Measurements from ENCODE around the gene AIP.

AIP gene

DNA sequence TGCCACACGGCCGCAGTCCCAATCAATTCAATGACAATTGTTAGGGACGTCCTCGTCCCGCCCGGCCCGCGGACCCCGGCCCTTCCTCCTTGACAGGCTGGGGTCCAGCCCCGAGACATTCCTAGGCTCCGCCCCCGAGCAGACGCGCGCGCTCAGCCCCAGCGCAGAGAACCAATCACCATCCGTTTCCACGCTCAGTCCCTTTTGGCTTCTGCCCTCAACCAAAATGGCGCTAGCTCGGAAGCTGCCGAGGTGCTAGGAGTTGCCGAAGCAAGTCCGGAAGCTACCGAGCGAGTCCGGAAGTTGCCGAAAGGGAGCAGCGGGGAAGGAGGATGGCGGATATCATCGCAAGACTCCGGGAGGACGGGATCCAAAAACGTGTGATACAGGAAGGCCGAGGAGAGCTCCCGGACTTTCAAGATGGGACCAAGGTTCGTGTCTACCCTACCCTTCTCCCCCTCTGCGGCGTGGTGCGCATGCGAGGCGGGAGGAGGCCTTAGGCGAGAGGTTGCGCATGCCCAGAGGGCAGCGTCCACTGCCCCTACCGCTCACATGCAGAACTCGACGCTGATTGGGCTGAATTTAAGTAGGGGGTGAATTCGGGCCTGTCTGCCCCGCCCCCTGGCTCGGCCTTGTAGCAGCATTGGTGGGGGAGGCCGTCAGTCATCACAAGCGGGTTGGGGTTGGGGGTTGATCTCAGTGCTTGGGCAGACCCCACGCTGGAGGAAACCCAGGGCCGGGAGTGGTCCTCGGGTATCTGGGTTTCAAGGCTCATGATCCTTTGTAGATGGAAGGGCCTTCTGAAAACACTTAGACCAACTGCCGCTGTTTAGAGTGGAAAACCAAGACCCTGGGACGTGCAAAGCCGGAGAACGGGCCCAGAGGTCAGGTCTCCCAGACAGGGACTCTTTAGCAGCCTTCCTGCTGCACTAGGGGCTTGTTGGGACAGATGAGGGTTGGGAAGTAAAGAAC, at the start of gene AIP:
Gene AIP, plus strand, starts transcription at position 200 of the 972 bp plus-strand sequence. Its CDS starts 133 bp downstream, at position 333.
- peak; percentile 98 for DNase-seq

GRCh38 chr11:67433536-67434394, 49.1 kb upstream of the AIP start:
- DNase-seq: no peak

GRCh38 chr11:67434395-67434881, 48.4 kb upstream of the AIP start:
- no peak for DNase-seq

- no peak for DNase-seq
Observed at GRCh38 chr11:67435031-67435726, 47.6 kb upstream of the AIP start.

GRCh38 chr11:67435727-67436458, 46.9 kb upstream of the AIP start:
- DNase-seq: no peak

DNA sequence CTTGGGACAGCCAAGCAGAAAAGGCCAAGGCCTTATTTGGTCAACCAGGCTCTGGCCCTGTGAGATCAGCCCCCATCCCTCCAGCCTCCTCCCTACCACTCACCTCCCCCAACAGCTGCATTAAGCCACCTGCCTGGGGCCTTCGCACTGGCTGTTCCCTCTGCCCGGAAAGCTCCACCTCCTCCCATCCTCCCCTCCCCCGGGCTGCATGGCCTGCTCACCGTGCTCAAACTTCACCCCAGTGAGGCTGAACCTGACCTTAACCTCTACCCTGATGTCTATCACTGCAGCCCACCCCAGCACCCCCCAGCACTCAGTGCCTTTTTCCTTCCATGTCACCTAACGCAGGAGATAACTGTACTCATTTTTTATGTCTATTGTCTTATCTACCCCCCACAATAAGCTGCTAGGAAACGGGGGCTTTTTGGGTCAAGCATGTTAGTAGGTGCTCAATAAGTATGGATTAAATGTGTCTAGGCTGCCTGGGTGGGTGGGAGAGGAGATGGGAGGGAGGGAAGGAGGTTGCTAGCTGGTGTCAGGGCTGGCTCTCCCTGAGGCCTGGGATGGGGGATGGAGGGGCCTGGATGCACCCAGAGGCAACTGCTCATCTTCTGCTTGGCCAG, 46.3 kb upstream of the AIP start:
- DNase-seq: no peak

DNA sequence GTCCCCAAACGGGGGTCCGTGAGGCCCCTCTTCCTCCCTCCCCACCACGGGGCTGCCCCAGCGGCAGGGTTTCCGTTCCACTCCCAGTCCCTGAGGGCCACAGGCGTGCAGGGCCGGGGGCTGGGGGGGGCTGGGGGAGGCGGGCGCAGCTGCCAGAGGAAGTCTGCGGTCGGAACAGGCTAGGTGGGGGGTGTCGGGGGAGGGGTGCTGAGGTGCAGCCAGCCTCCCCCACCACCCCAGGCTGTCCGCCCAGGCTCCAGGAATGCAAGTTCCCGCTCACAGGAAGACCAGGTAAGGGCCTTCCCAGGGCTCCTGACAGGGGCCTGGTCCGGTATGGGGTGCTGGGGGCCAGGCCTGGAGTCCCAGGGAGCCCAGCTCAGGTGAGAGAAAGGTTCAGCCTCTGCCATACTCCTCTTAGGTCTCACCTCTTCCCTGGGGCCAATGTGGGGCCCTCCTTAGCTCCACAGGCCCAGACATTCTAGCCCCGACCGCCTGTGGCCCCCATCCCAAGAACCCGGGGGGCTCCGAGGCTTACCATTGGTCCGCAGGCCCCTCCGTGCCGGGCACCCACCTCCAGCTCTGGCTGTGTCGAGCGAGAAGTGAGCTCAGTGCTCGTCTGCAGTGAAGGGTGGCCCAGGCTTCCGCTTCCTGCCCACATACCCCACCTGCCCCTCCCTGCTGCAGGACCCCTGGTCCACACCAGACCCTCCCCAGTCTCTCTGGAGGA, 45.6 kb upstream of the AIP start, which contains the start of gene PTPRCAP:
Gene PTPRCAP, minus strand, starts transcription at position 601 of the 727 bp plus-strand sequence. Its CDS starts 63 bp downstream, at position 538.
- no peak for DNase-seq

DNA sequence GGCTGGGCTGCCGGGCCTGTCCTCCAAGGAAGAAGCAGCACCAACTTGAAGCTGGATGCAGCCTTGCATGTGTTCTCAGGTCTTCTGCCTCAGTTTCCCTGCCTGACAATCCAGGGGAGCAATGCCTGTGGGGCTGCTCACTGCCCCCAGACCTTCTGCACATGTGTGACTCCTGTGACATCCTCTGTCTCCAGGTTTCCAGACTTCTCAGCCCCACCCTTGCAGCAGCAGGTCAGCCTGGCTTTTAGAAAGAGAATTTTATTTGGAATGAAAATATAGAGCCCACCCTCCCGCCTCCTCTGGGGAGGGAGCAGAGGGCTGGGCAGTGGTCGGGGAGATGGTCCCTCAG, 45.0 kb upstream of the AIP start:
- DNase-seq: no peak

DNA sequence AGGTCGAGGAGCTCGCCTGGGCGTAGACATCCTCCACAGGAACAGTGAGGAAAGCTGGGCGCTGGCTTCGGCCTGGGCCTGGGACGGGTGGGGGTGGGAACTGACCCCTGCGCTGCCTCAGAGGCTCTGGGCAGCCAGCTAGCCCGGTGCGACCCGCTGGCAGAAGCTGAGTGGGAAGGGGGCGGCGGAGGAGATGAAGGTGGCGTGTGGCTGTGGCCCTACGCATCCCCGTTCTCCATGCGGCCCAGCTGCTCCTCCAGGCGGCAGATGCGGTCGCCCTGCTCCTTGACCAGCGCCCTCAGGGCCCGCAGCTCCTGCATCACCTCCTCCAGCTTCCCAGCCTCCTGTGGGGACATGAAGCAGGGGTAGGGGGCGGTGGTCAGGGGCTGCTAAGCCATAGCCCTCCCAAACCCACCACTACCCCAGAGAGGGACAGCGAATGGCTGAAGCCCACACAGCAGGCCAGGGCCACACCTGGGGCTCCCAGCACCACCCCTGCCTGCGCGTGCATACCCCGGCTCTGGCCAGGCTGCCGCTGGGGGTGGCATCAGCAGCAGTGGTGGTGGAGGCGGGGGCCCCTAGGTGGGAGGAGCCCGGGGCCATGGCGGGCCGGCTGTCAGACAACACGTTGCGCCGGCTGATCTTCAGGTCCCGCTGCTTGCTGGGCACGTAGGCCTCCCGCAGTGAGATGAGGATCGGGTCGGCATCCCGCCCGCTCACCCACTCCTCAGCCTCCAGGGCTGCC, 44.5 kb upstream of the AIP start:
- no peak for DNase-seq

GRCh38 chr11:67439321-67440228, 43.3 kb upstream of the AIP start:
- no peak for DNase-seq

GRCh38 chr11:67440229-67441097, 42.4 kb upstream of the AIP start:
- no peak for DNase-seq

DNA sequence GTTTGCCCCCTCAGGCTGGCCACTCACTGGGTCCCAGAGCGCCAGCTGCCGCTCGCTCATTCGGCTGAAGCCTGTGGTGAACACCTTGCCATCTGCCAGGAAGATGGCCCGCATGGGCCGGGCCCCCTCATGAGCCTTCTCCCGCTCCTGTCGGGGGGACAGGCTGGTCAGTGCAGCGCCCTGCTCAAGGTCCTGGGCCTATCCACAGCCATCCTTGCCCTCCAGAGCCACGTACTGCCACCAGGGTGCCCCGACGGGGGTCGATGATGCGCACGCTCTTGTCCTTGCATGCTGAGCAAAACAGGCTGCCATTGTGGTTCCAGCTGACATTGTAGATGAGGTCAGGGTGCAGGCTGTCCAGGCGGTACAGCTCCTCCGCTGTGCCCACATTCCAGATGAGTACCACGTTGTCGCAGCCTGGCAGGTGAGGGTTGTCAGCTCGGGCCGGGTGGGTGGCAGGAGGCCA, 41.7 kb upstream of the AIP start:
- no peak for DNase-seq

DNA sequence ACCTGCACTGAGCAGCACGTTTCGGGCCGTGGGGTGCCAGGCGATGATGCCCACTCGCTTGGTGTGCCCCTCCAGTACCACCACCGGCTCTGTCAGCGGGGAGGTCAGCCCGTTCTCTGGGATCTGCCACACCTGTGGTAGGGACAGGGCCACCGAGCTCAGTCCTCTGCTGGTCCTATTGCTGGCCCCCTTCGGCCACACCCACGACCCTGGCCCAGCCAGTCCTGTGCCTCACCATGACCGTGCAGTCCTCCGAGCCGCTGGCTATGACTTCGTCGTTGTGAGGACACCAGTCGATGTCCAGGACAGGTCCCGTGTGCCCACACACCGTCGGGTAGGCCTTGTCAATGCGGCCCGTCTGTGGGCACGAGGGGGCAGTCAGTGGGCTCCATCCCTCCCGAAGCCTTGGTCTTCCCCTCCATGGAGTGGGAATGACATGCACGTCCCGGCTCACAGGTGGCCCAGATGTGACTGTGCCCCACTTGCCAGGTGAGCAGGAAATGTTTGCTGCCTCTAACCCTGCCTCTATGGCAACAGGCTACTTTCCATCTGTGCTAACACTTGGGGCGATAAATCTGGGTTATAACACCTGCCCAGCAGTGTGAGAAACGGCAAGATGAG, 41.0 kb upstream of the AIP start:
- no peak for DNase-seq

GRCh38 chr11:67442504-67443404, 40.1 kb upstream of the AIP start:
- DNase-seq: no peak

DNA sequence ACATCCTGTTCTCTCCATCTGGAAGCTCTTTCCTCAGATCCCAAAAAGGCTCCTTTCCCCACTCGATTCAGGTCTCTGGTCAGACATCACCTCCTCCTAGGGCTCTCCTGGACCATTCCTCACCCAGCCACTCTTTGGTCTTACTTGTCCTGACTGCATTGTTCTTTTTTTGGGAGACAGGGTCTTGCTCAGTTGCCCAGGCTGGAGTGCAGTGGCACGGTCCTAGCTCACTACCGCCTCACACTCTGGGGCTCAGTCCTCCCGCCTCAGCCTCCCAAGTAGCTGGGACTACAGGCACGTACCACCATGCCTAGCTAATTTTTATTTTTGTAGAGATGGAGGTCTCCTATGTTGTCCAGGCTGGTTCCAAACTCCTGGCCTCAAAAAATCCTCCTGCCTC, 37.3 kb upstream of the AIP start:
- no peak for DNase-seq

DNA sequence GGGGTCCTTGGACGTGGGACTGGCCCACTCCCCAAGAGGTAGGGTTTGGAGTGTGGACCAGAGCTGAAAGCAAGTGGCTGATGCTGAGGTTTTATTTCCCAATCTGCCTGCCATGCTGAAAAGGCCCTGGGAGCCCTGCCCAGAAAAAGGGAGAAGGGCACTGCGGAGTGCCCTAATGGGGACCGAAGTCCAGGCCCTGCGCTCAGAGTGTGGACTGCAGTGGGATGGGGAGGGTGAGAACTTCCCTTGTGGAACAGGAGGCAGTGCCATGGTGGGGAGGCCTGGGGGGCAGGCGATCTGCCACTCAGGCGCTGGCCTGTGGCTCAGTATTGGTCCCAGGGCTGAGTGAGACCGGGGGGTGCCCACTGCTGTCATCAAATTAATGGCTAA, 34.6 kb upstream of the AIP start:
- no peak for DNase-seq
